GM12872 (cell line): Measurements from ENCODE around the gene LSS.
A peak's percentile ranks its signal among the peaks of the same experiment; 100 is the strongest.

ENCODE experiments used
- CTCF ChIP-seq: IDR thresholded peaks from 3 replicates; pipeline ENCODE4 v1.5.1; 2011; ENCODE audit warnings: low read depth, mild to moderate bottlenecking, low read length, moderate library complexity; ENCODE audit not compliant: insufficient read depth

The LSS gene

GRCh38 chr21:46154155-46154954, 74.2 kb downstream of the LSS start:
- TF ChIP-seq CTCF: no peak

GRCh38 chr21:46153247-46154154, 75.1 kb downstream of the LSS start:
- TF ChIP-seq CTCF: peak; percentile 69

GRCh38 chr21:46152927-46153246, 75.7 kb downstream of the LSS start:
- no peak for TF ChIP-seq CTCF

- TF ChIP-seq CTCF: no peak
Observed at GRCh38 chr21:46151989-46152926, 76.3 kb downstream of the LSS start.

GRCh38 chr21:46151261-46151988, 77.1 kb downstream of the LSS start:
- no peak for TF ChIP-seq CTCF

GRCh38 chr21:46150491-46151121, 78.0 kb downstream of the LSS start:
- no peak for TF ChIP-seq CTCF
